NCI-H2029 treated with DMSO at 0.1 percent for 48 hours (cell line): ENCODE measurements around the gene TIMM29.
"Not testable (repeated sequence)": the region's sequence is repeated elsewhere in the genome, so short reads cannot be mapped to it uniquely, and the experiment has no call there.

ENCODE experiments used
- DNase-seq: peaks from one replicate; lab custom pipeline; 2025; lab: John Stamatoyannopoulos, UW

The TIMM29 gene

GRCh38 chr19:10912619-10913018 is 16.0 kb upstream of the TIMM29 start:
- no peak for DNase-seq

GRCh38 chr19:10913716-10914340 is 14.8 kb upstream of the TIMM29 start:
- no peak for DNase-seq

- no peak for DNase-seq
Measured at GRCh38 chr19:10915130-10916091, 13.2 kb upstream of the TIMM29 start.

GRCh38 chr19:10916602-10917001 is 12.0 kb upstream of the TIMM29 start:
- no peak for DNase-seq

- DNase-seq, result no peak
Measured at GRCh38 chr19:10918359-10918758, 10.3 kb upstream of the TIMM29 start.

- DNase-seq, result peak; percentile 70
Measured at GRCh38 chr19:10919352-10920287, 9.0 kb upstream of the TIMM29 start.

GRCh38 chr19:10920288-10920655 is 8.3 kb upstream of the TIMM29 start:
- DNase-seq, result no peak

- DNase-seq, result no peak
Measured at GRCh38 chr19:10920781-10921180, 7.8 kb upstream of the TIMM29 start.

GRCh38 chr19:10921199-10921909 is 7.3 kb upstream of the TIMM29 start:
- no peak for DNase-seq

- no peak for DNase-seq
Measured at GRCh38 chr19:10921910-10922637, 6.5 kb upstream of the TIMM29 start.

- DNase-seq, result no peak
Measured at GRCh38 chr19:10922638-10923014, 6.0 kb upstream of the TIMM29 start.

- DNase-seq, result no peak
Measured at GRCh38 chr19:10923260-10924112, 5.1 kb upstream of the TIMM29 start.

GRCh38 chr19:10924597-10924996 is 4.0 kb upstream of the TIMM29 start:
- no peak for DNase-seq

GRCh38 chr19:10927730-10928562 is 665 bp upstream of the TIMM29 start:
- DNase-seq, result no peak

GRCh38 chr19:10929402-10929794 is 787 bp downstream of the TIMM29 start:
- DNase-seq, result no peak

GRCh38 chr19:10935371-10936059 is 6.9 kb downstream of the TIMM29 start:
- no peak for DNase-seq

- DNase-seq, result peak; percentile 81
Measured at GRCh38 chr19:10936661-10937084, 8.1 kb downstream of the TIMM29 start.

- DNase-seq, result not testable (repeated sequence)
Measured at GRCh38 chr19:10941649-10942048, 13.0 kb downstream of the TIMM29 start.
